Gastrocnemius medialis (tissue), 4 donors: ENCODE data around the gene VAV2. TPM values are rescaled to one million over a fixed set of nuclear protein-coding genes. Genes with fewer than 3 reads are reported as not detected.

Experiments
- ATAC-seq, 2 donors: fragments of 150-250 bp; one replicate each; pipeline ENCODE4 v1.9.1; 2016
- DNase-seq, 2 donors: peaks; one replicate each; pipeline ENCODE4 v3.0.0-alpha.2; 2019
- H3K27ac ChIP-seq, 4 donors: fragments of 200-600 bp; sonication (generic); 1 replicate in 1 of 4; 2 replicates in 3 of 4; pipeline ENCODE4 v1.5.1; 2016 to 2018; ENCODE audit warnings: mild to moderate bottlenecking in 2 of 4, moderate library complexity in 1 of 4
- H3K27me3 ChIP-seq, 3 donors: fragments of 200-600 bp; sonication (generic) in 2 of 3; 1 replicate in 1 of 3; 2 replicates in 2 of 3; pipeline versions ENCODE4 v1.5.1 to v1.6.0; 2016 to 2019; ENCODE audit warnings: mild to moderate bottlenecking in 1 of 3, moderate library complexity in 1 of 3
- H3K36me3 ChIP-seq, 2 donors: fragments of 200-600 bp; sonication (generic) in 1 of 2; one replicate each; pipeline ENCODE4 v1.5.1; 2017 to 2018
- H3K4me1 ChIP-seq, 2 donors: fragments of 200-600 bp; sonication (generic) in 1 of 2; one replicate each; pipeline ENCODE4 v1.5.1; 2016 to 2017; ENCODE audit warnings: mild to moderate bottlenecking in 2 of 2
- H3K4me3 ChIP-seq, 4 donors: fragments of 200-600 bp; sonication (generic) in 3 of 4; 1 replicate in 1 of 4; 2 replicates in 3 of 4; pipeline ENCODE4 v1.5.1; 2016 to 2019; ENCODE audit warnings: mild to moderate bottlenecking in 2 of 4
- H3K9me3 ChIP-seq, 3 donors: fragments of 200-600 bp; sonication (generic) in 2 of 3; 1 replicate in 1 of 3; 2 replicates in 2 of 3; pipeline ENCODE4 v1.5.1; 2016 to 2019
- CTCF ChIP-seq, 5 experiments: fragments of 450-650 bp in 3 of 5; fragments of 200-600 bp in 2 of 5; sonication (generic) in 2 of 5; IDR thresholded peaks in 4 of 5; conservative IDR thresholded peaks in 1 of 5; 1 replicate in 4 of 5; 2 replicates in 1 of 5; pipeline ENCODE4 v1.5.1; 2016 to 2019; ENCODE audit warnings: antibody characterized with exemption in 5 of 5, mild to moderate bottlenecking in 3 of 5, moderate library complexity in 3 of 5
- POLR2A ChIP-seq, 2 donors: fragments of 450-650 bp; IDR thresholded peaks; one replicate each; pipeline ENCODE4 v1.6.1; 2017; ENCODE audit warnings: antibody characterized with exemption in 2 of 2, mild to moderate bottlenecking in 2 of 2, moderate library complexity in 2 of 2
- in situ Hi-C, 4 donors: fragments of 200-750 bp; cut with MboI; loops; one replicate each; pipeline versions ENCODE4 v1.15.0 to v1.8.0; 2017; ENCODE audit warnings: low sequenced_read_pairs in 4 of 4
- intact Hi-C: fragments of 100-400 bp; cut with DNase I; formaldehyde crosslinking; loops from one replicate; pipeline ENCODE4 v1.15.1; 2023; ENCODE audit warnings: low total_unique reads
- total RNA-seq, 4 donors: library from RNA; depleted of rRNA; stranded (reverse); fragments of >200 nt; gene quantifications; one replicate each; pipeline versions ENCODE4 v1.1.0 to v1.2.3, GENCODE V29; 2016

VAV2 gene
- total RNA-seq, 4 donors from 2014 or later = 0.51 to 1.2 (median 0.97) TPM

GRCh38 chr9:133968428-133968827 is 23.7 kb downstream of the VAV2 start:
- TF ChIP-seq CTCF (IDR thresholded peaks at IDR 0.05 in 4 of 5, conservative IDR thresholded peaks at IDR 0.05 in 1 of 5) (no peak), POLR2A (IDR thresholded peaks at IDR 0.05) (no peak)
- intact Hi-C loops (no loop called here), in situ Hi-C loops (no loop called here)
- H3K4me3 ChIP-seq = no peak overlapping the region
- H3K9me3 ChIP-seq = no peaks in the 10 kb centered on the region
- no peak overlapping the region for H3K27ac ChIP-seq
- no peaks in the 10 kb centered on the region for H3K4me1 ChIP-seq
- DNase-seq = no peak
- no peaks in the 10 kb centered on the region for H3K36me3 ChIP-seq
- no peaks in the 10 kb centered on the region for H3K27me3 ChIP-seq
- ATAC-seq = no peak

GRCh38 chr9:133967024-133967741 is 24.9 kb downstream of the VAV2 start:
- no peaks in the 10 kb centered on the region for H3K4me1 ChIP-seq
- H3K27me3 ChIP-seq = no peaks in the 10 kb centered on the region
- no peak overlapping the region for H3K27ac ChIP-seq
- ATAC-seq (no peak), DNase-seq (no peak)
- no peak for TF ChIP-seq CTCF (IDR thresholded peaks at IDR 0.05 in 4 of 5, conservative IDR thresholded peaks at IDR 0.05 in 1 of 5)
- TF ChIP-seq POLR2A (IDR thresholded peaks at IDR 0.05) = no peak
- no peak overlapping the region for H3K4me3 ChIP-seq
- H3K9me3 ChIP-seq = no peaks in the 10 kb centered on the region
- no peaks in the 10 kb centered on the region for H3K36me3 ChIP-seq
- in situ Hi-C loops (no loop called here), intact Hi-C loops (no loop called here)

GRCh38 chr9:133964463-133964862 is 27.7 kb downstream of the VAV2 start:
- peaks cover 0 to 2% (median 2%) of the 10 kb centered on the region in 3 donors for H3K27me3 ChIP-seq
- no peaks in the 10 kb centered on the region for H3K36me3 ChIP-seq
- H3K4me1 ChIP-seq = no peaks in the 10 kb centered on the region
- TF ChIP-seq CTCF (IDR thresholded peaks at IDR 0.05 in 4 of 5, conservative IDR thresholded peaks at IDR 0.05 in 1 of 5) (no peak), POLR2A (IDR thresholded peaks at IDR 0.05) (no peak)
- ATAC-seq (no peak), DNase-seq (no peak)
- H3K4me3 ChIP-seq = no peak overlapping the region
- in situ Hi-C loops = no loop called here
- H3K9me3 ChIP-seq = no peaks in the 10 kb centered on the region
- no peak overlapping the region for H3K27ac ChIP-seq
- intact Hi-C loops = no loop called here

GRCh38 chr9:133963166-133963565 is 29.0 kb downstream of the VAV2 start:
- TF ChIP-seq CTCF (IDR thresholded peaks at IDR 0.05 in 4 of 5, conservative IDR thresholded peaks at IDR 0.05 in 1 of 5) (no peak), POLR2A (IDR thresholded peaks at IDR 0.05) (no peak)
- no peak overlapping the region for H3K27ac ChIP-seq
- no peak overlapping the region for H3K4me3 ChIP-seq
- in situ Hi-C loops = no loop called here
- no peaks in the 10 kb centered on the region for H3K36me3 ChIP-seq
- intact Hi-C loops = no loop called here
- ATAC-seq = no peak
- H3K9me3 ChIP-seq = no peaks in the 10 kb centered on the region
- no peak for DNase-seq
- H3K27me3 ChIP-seq = peaks cover 0 to 2% (median 2%) of the 10 kb centered on the region in 3 donors
- H3K4me1 ChIP-seq = no peaks in the 10 kb centered on the region

GRCh38 chr9:133962341-133962740 is 29.8 kb downstream of the VAV2 start:
- no peaks in the 10 kb centered on the region for H3K4me1 ChIP-seq
- H3K9me3 ChIP-seq = no peaks in the 10 kb centered on the region
- no peak for DNase-seq
- intact Hi-C loops (no loop called here), in situ Hi-C loops (no loop called here)
- ATAC-seq = no peak
- peaks cover 0 to 4% (median 4%) of the 10 kb centered on the region in 3 donors for H3K27me3 ChIP-seq
- no peak for TF ChIP-seq CTCF (IDR thresholded peaks at IDR 0.05 in 4 of 5, conservative IDR thresholded peaks at IDR 0.05 in 1 of 5)
- TF ChIP-seq POLR2A (IDR thresholded peaks at IDR 0.05) = no peak
- H3K36me3 ChIP-seq = no peaks in the 10 kb centered on the region
- no peak overlapping the region for H3K27ac ChIP-seq
- no peak overlapping the region for H3K4me3 ChIP-seq
